Activated B cell treated with CpG ODN at 0.5 μM for 24 hours (primary cell): ENCODE measurements around the gene ARSA. TPM values are rescaled to one million over a fixed set of nuclear protein-coding genes. Genes with fewer than 3 reads are reported as not detected.
"Not testable (repeated sequence)": the region's sequence is repeated elsewhere in the genome, so short reads cannot be mapped to it uniquely, and the experiment has no call there.

Source experiments
- ATAC-seq: fragments of 200-7000 bp; cut with Tn5 transposase; one replicate; pipeline ENCODE4 v1.10.0; 2021; ENCODE audit warnings: low read depth, mild to moderate bottlenecking, moderate library complexity
- CTCF ChIA-PET: fragments of 350-600 bp; sonication (Branson Sonifier 250); formaldehyde crosslinking; loops from one replicate; lab custom pipeline; 2021; ENCODE audit warnings: antibody characterized with exemption; lab: Charles Lee
- POLR2A ChIA-PET: fragments of 350-600 bp; sonication (Branson Sonifier 250); formaldehyde crosslinking; loops from one replicate; lab custom pipeline; 2021; ENCODE audit warnings: antibody characterized with exemption; lab: Charles Lee
- DNase-seq: peaks from one replicate; pipeline ENCODE4 v3.0.0; 2022
- H3K27ac Mint-ChIP-seq: one replicate; pipeline ENCODE4 v1.8.0; 2020; ENCODE audit warnings: mixed read lengths
- H3K27me3 Mint-ChIP-seq: one replicate; pipeline ENCODE4 v1.8.0; 2021; ENCODE audit warnings: mixed read lengths
- H3K36me3 Mint-ChIP-seq: one replicate; pipeline ENCODE4 v1.8.0; 2021; ENCODE audit warnings: low read depth, mixed read lengths
- H3K4me1 Mint-ChIP-seq: one replicate; pipeline ENCODE4 v1.8.0; 2021; ENCODE audit warnings: mixed read lengths
- H3K4me3 Mint-ChIP-seq: one replicate; pipeline ENCODE4 v1.8.0; 2020; ENCODE audit warnings: mild to moderate bottlenecking, mixed read lengths
- H3K9me3 Mint-ChIP-seq: one replicate; pipeline ENCODE4 v1.8.0; 2020; ENCODE audit warnings: mixed read lengths
- intact Hi-C: fragments of 100-400 bp; cut with micrococcal nuclease; formaldehyde crosslinking; loops from one replicate; pipeline ENCODE4 v1.15.1; 2024
- total RNA-seq: library from RNA; stranded (reverse); gene quantifications from 2 replicates; pipeline ENCODE4 v1.2.3, GENCODE V29; 2022
- TF ChIP-seq, protein P1 (sequence below): fragments of 200-600 bp; IDR thresholded peaks from one replicate; pipeline ENCODE4 v1.8.0; 2022; ENCODE audit warnings: antibody characterized with exemption, mild to moderate bottlenecking

ARSA gene
- total RNA-seq, 1 donor from 2014 or later = 50.9 TPM

- CTCF ChIA-PET = no interaction called here
- Mint-ChIP-seq H3K27ac (no peak overlapping the region), H3K36me3 (no peaks in the 10 kb centered on the region), H3K4me3 (no peak overlapping the region), H3K27me3 (peaks cover 11% of the 10 kb centered on the region), H3K9me3 (no peaks in the 10 kb centered on the region), H3K4me1 (no peaks in the 10 kb centered on the region)
- no peak for DNase-seq
- TF ChIP-seq, protein P1, sequence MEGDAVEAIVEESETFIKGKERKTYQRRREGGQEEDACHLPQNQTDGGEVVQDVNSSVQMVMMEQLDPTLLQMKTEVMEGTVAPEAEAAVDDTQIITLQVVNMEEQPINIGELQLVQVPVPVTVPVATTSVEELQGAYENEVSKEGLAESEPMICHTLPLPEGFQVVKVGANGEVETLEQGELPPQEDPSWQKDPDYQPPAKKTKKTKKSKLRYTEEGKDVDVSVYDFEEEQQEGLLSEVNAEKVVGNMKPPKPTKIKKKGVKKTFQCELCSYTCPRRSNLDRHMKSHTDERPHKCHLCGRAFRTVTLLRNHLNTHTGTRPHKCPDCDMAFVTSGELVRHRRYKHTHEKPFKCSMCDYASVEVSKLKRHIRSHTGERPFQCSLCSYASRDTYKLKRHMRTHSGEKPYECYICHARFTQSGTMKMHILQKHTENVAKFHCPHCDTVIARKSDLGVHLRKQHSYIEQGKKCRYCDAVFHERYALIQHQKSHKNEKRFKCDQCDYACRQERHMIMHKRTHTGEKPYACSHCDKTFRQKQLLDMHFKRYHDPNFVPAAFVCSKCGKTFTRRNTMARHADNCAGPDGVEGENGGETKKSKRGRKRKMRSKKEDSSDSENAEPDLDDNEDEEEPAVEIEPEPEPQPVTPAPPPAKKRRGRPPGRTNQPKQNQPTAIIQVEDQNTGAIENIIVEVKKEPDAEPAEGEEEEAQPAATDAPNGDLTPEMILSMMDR = no peak
- ATAC-seq = no peak
- intact Hi-C loops = no loop called here
- POLR2A ChIA-PET = no interaction called here
These were observed 37.3 kb upstream of the ARSA start for GRCh38 chr22:50665212-50665611.

GRCh38 chr22:50660306-50660705 is 32.4 kb upstream of the ARSA start:
- ATAC-seq (no peak), DNase-seq (no peak)
- Mint-ChIP-seq H3K27ac (no peak overlapping the region), H3K9me3 (no peaks in the 10 kb centered on the region), H3K4me1 (no peaks in the 10 kb centered on the region), H3K4me3 (no peak overlapping the region), H3K36me3 (no peaks in the 10 kb centered on the region), H3K27me3 (peaks cover 17% of the 10 kb centered on the region)
- TF ChIP-seq, protein P1 = no peak
- intact Hi-C loops = no loop called here
- ChIA-PET CTCF (no interaction called here), POLR2A (no interaction called here)

- H3K4me3 Mint-ChIP-seq, CTCF ChIA-PET, H3K9me3 Mint-ChIP-seq, H3K27ac Mint-ChIP-seq, H3K36me3 Mint-ChIP-seq, H3K4me1 Mint-ChIP-seq, intact Hi-C loops, ATAC-seq, DNase-seq, POLR2A ChIA-PET: not testable (repeated sequence)
- peaks cover 18% of the 10 kb centered on the region for H3K27me3 Mint-ChIP-seq
These were observed 31.8 kb upstream of the ARSA start for GRCh38 chr22:50659711-50660110.

- DNase-seq (no peak), ATAC-seq (no peak)
- TF ChIP-seq, protein P1 = no peak
- Mint-ChIP-seq H3K27ac (no peak overlapping the region), H3K4me3 (no peak overlapping the region), H3K9me3 (no peaks in the 10 kb centered on the region), H3K36me3 (no peaks in the 10 kb centered on the region), H3K4me1 (no peaks in the 10 kb centered on the region), H3K27me3 (peaks cover 21% of the 10 kb centered on the region)
- ChIA-PET POLR2A (no interaction called here), CTCF (no interaction called here)
- intact Hi-C loops = no loop called here
These were observed 30.0 kb upstream of the ARSA start for GRCh38 chr22:50657925-50658324.

DNA sequence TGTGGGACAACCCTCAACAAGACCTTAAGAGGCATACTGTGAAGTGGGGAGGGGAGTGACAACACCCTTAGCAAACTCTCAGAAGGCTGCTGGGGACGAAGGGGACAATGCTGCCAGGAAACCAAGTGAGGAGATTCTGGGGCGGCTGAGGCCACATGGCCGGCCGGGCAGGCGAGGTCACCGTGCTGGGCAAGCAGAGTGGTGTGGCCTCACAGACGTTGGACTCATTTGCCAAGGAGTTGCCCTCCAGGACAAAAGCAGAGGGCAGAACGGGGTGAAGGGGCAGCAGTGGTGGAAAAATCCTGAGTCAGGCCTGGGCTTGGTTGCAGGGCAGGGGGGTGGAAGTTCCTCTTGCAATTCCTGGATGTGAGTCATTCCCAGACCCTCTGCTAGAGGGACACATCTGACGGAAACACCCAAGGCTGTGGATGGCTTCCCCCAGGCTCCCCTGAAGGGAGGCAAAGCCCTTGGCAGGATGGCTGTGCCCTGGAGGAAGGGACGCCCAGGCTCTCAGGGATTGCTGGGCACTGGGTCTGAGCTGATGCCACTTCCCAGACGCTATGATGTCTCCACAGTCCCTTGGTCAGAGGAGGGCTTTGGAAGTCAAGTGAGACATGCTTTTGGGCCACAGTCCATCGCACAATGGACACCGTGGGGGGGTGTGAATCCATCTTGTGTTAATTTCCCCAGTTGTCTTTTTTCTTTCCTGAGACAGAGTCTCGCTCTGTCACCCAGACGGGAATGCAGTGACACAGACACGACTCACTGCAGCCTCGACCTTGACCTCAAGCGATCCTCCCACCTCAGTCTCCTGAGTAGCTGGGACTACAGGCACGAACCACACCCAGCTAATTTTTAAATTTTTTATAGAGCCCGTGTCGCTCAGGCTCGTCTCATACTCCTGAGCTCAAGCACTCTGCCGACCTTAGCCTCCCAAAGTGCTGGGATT is 28.4 kb upstream of the ARSA start:
- ATAC-seq (no peak), DNase-seq (no peak)
- Mint-ChIP-seq H3K4me3 (no peak overlapping the region), H3K27ac (no peak overlapping the region), H3K9me3 (no peaks in the 10 kb centered on the region), H3K36me3 (no peaks in the 10 kb centered on the region), H3K27me3 (peaks cover 21% of the 10 kb centered on the region), H3K4me1 (no peaks in the 10 kb centered on the region)
- POLR2A ChIA-PET = no interaction called here
- intact Hi-C loops = no loop called here
- CTCF ChIA-PET = no interaction called here
- TF ChIP-seq, protein P1 = no peak

GRCh38 chr22:50654664-50655063 is 26.7 kb upstream of the ARSA start:
- H3K27ac Mint-ChIP-seq, intact Hi-C loops, DNase-seq, CTCF ChIA-PET, H3K4me1 Mint-ChIP-seq, ATAC-seq, H3K9me3 Mint-ChIP-seq, H3K4me3 Mint-ChIP-seq, POLR2A ChIA-PET, H3K36me3 Mint-ChIP-seq: not testable (repeated sequence)
- H3K27me3 Mint-ChIP-seq = peaks cover 20% of the 10 kb centered on the region
